GM13977 (cell line): ENCODE measurements around the gene SLC12A7.

Source experiments
- DNase-seq: peaks from one replicate; pipeline ENCODE4 v3.0.0; 2012; ENCODE audit warnings: low spot score
- CTCF ChIP-seq: IDR thresholded peaks from 2 replicates; pipeline ENCODE4 v1.5.1; 2012; ENCODE audit warnings: mild to moderate bottlenecking, control low read depth; ENCODE audit not compliant: insufficient read depth; ENCODE audit errors: extremely low read depth, missing control alignments
- in situ Hi-C: fragments of 300-500 bp; cut with MboI; formaldehyde crosslinking; loops from one replicate; pipeline ENCODE4 v1.12.0; 2022; ENCODE audit warnings: low sequenced_read_pairs, low pct_unique_long_range_greater_than_20kb, mixed read lengths, inconsistent platforms; ENCODE audit not compliant: unreplicated experiment

SLC12A7 gene

GRCh38 chr5:1113805-1114586 lies 2.1 kb upstream of the SLC12A7 start:
- no peak for TF ChIP-seq CTCF
- DNase-seq = no peak
- in situ Hi-C loops = loop anchor here (25.0 kb wide), 1 partner anchor 177 kb away; no protein-coding TSS in a partner anchor

GRCh38 chr5:1113332-1113690 lies 1.4 kb upstream of the SLC12A7 start:
- DNase-seq = no peak
- in situ Hi-C loops = loop anchor here (25.0 kb wide), 1 partner anchor 176 kb away; no protein-coding TSS in a partner anchor

GRCh38 chr5:1112596-1113331 lies 901 bp upstream of the SLC12A7 start:
- DNase-seq = no peak
- in situ Hi-C loops = loop anchor here (25.0 kb wide), 1 partner anchor 175 kb away; no protein-coding TSS in a partner anchor
- no peak for TF ChIP-seq CTCF

More at GRCh38 chr5:1113332-1113690, 1.4 kb upstream of the SLC12A7 start:
- no peak for TF ChIP-seq CTCF

GRCh38 chr5:1111241-1111726 lies 579 bp downstream of the SLC12A7 start:
- DNase-seq = peak; percentile 64
- in situ Hi-C loops = loop anchor here (25.0 kb wide), 1 partner anchor 174 kb away; no protein-coding TSS in a partner anchor
- TF ChIP-seq CTCF = no peak

DNA sequence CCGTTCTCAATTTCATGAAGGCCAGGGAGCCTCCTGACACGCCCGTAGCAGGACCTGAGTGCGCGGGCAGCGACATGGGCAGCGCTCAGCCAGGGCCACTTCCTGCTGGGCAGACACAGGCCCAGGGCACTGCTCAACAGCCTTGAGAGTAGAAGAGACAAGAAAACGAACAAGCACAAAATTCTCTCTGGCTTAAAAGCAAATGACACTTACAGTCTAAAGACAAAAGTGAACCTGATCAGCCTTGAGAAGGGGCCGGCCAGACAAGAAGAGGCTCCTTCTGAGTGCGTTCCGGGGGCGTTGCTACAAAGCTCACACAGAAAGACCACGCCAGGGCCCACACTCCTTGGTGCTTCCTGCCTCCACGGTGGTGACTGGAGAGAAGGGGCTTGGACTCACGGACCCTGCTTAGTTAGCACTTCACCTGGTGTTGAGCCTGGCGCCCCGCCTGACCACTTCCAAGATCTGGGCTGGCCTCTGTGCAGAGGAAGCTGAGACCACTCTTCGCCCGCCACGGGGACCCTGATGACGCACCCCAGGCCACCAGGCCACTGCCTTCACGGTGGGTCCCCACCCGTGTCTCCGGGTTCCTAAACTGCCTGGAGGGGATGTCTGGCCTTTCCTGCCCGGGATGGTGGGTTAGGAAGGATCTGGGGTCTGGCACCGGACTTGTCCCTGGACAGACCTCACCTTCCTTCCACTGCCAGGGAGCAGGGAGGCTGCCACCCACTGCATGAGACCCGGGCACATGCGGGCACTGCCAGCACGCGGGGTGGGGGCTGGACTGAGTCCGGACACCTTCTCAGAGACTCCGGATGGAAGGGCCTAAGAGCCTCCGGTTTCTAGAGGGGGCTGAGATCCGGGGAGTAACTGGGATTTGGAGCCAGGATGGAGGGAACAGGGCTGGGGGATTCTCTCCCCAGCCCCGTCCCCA lies 1.3 kb downstream of the SLC12A7 start:
- DNase-seq = no peak
- no peak for TF ChIP-seq CTCF
- in situ Hi-C loops = loop anchor here (25.0 kb wide), 1 partner anchor 173 kb away; no protein-coding TSS in a partner anchor
